NCI-H345 (cell line): ENCODE data around the gene GLYR1.

Source experiments
- DNase-seq: peaks from one replicate; lab custom pipeline; 2025; lab: John Stamatoyannopoulos, UW

GLYR1 gene

GRCh38 chr16:4805231-4805630, 41.9 kb downstream of the GLYR1 start:
- no peak for DNase-seq

GRCh38 chr16:4803898-4804762, 43.0 kb downstream of the GLYR1 start:
- DNase-seq = no peak

GRCh38 chr16:4803401-4803844, 43.7 kb downstream of the GLYR1 start:
- DNase-seq = no peak

- peak; percentile 93 for DNase-seq
Observed at GRCh38 chr16:4802659-4803287, 44.3 kb downstream of the GLYR1 start.

DNA sequence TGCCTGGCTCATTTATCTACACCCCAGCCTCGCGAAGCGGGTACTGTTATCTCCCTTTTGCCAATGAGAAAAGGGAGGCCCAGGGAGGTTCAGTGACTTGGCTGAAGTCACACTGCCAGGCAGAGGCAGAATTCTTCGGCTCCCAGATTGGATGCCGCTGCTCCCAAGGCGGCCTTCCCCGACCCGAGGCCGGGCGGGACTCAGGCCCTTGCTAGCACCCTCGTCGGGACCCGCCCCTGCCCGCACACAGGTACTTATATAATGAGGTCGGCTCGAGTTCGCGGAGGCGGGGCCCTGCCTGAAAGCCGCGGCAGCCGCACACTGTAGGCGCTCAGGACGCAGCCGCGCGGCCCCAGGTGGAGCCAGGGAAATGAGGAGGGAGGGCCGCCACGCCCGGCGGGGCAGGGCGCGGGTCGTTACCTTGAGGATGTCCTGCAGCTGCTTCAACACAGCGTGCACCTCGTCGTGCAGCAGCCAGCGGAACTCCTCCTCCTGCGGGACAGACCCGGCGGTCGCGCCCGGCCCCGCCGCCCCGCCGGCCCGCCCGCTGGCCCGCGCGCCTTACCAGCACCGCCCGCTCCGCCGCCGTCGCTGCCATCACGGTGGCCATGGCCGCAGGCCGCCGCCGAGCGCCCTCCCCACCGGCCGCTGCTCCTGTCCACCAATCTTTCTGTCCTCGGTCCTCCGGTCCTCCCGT, 45.0 kb downstream of the GLYR1 start, which contains the start of gene ROGDI:
TSS of gene ROGDI (minus strand) at position 672 of the 697 bp plus-strand sequence. CDS start at position 610, 62 bp downstream.
- DNase-seq = peak; percentile 90

- no peak for DNase-seq
Observed at GRCh38 chr16:4801051-4801961, 45.8 kb downstream of the GLYR1 start.

DNA sequence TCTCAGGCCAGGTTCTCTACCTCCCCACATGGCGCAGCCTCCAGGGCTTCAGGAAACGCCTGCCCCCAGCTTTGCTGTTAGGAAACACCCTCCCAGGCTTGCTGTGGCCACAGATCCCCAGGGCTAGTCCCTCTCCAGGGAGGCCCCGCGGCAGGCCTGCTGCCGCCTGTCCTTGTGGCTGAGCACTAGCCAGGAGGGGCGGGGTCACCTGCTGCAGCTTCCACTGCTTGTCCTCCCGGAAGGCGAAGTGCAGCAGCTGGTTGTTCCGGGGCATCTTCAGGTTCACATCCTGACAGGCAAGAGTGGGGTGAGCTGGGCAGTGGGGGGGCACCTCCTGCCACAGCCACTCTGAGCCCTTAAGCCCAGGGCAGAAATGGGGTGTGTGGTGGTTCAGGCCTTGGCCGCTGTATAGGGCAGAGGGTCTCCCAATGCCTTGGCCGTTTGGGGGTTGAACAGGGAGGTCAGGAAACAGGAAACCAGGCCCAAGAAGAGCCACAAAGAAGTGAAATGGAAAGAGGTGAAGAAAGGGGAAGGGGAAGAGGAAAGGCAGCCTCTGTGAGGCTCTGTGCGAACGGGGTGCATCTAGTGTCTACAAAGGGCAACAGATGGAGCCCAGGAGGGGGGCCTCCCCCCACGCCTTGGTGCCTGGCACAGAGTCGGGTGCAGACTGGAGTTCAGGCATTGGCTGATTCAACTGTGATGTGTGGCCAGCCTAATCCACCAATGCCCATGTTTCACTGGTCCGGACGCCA, 46.6 kb downstream of the GLYR1 start:
- no peak for DNase-seq

- DNase-seq = no peak
Observed at GRCh38 chr16:4799171-4799855, 47.8 kb downstream of the GLYR1 start.

DNA sequence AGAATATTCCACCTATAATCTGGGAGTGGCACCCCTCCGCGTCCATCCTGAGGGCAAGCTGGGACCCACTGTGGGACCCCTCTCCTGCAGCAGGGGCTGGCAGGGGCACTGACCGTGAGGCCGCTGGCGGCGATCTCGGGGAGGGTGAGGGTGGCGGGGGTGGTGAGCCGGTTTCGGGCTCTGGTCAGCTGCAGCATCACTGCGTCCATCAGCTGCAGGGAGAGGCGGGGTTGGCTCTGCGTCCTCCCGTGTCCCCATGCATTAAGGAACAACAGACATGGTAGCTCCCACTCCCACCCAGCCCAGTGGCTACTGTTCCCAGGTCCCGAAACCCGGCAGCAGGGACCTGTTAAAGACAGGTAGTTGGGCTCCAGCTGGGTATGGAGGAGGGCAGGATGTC, 48.6 kb downstream of the GLYR1 start:
- no peak for DNase-seq

GRCh38 chr16:4797805-4798252, 49.3 kb downstream of the GLYR1 start:
- DNase-seq = no peak

GRCh38 chr16:4796982-4797804, 49.9 kb downstream of the GLYR1 start:
- DNase-seq = no peak

GRCh38 chr16:4795828-4796572, 51.1 kb downstream of the GLYR1 start:
- DNase-seq = no peak

DNA sequence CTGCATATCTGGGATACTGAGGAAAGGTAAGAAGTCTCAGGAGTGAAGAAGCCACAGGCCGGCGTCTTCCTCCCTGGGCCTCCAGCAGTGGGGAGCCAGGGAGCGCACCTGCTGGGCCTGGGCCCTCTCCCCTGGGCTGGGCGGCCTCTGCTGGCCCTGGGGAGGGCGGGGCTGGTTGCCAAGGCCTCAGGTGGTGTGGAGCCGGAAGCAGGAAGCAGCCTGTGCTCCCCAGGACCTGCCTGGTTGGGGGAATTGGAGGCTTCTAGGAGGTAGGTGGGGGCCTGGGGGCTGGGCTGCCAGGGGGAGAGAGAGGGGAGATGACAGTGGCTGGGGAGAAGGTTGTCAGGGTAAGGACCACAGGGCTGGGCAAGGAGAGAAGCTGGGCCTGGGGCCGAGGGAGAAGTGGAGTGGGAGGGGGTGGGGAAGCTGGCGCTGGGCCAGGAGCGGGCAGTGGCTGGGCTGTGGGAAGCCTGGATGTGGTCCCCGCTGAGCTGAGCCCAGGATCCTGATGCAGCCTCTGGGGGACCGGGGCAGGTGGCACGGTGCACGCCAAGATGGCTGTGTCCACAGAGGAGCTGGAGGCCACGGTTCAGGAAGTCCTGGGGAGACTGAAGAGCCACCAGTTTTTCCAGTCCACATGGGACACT, 51.8 kb downstream of the GLYR1 start, which contains the start of gene SMIM22:
TSS of gene SMIM22 (plus strand) at position 189 of the 647 bp plus-strand sequence. CDS start at position 555, 366 bp downstream.
- DNase-seq = peak; percentile 85

GRCh38 chr16:4792951-4793513, 54.1 kb downstream of the GLYR1 start:
- DNase-seq = no peak

- no peak for DNase-seq
Observed at GRCh38 chr16:4790871-4791270, 56.2 kb downstream of the GLYR1 start.

DNA sequence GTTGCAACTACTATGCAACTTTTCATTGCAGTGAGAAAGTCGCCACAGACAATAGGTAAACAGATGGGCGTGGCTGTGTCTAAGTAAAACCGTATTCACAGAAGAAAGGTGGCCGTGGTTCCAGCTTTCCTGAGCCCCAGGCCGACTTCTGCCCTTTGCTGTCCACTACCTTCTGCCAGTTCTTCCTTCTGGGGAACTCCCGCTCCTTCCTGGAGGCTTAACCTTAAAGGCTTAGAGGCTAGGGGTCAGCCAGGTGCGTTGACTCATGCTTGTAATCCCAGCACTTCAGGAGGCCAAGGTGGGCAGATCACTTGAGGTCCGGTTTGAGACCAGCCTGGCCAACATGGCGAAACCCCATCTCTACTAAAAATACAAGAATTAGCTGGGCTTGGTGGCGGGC, 56.8 kb downstream of the GLYR1 start:
- no peak for DNase-seq

DNA sequence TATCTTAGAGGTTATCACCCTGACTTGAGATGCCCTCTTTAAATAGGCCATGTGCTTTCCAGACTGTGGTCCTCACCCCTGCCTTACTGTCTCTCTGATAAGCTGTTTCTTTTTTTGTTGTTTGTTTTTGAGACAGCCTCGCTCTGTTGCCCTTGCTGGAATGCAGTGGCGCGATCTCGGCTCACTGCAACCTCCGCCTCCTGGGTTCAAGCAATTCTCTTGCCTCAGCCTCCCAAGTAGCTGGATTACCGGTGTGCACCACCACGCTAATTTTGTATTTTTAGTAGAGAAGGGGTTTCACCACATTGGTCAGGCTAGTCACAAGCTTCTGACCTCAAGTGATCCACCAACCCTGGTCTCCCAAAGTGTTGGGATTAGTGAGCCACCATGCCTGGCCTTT, 58.2 kb downstream of the GLYR1 start:
- DNase-seq = no peak

DNA sequence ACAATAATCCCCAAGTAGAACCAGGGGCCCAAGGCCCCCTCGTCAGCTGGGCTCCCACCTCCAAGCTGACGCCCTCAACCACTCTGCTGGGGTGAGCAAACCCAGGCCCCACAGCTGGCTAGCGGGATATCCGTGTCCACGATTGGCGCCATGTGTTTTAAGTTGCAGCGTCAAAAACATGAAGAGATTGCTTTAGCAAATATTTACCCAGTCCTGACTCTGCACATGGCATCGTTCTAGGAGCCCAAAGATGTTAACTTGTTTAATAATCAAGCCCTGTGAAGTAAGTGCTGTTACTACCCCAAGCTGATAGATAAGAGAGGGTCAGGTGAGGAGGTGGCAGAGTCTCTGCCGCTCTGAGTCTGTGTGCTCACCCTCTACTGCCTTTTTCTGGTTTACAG, 58.6 kb downstream of the GLYR1 start:
- no peak for DNase-seq
